Diencephalon (tissue), 1 donor: ENCODE data around the gene INHBB. TPM values are rescaled to one million over a fixed set of nuclear protein-coding genes. Genes with fewer than 3 reads are reported as not detected.

Source experiments
- total RNA-seq: library from RNA; depleted of rRNA; stranded (reverse); fragments of >200 nt; gene quantifications from one replicate; pipeline ENCODE4 v1.2.3, GENCODE V29; 2014

Gene INHBB
- total RNA-seq = 11.3 TPM

GRCh38 chr2:120346026-120346666 lies at the start of gene INHBB:
Gene INHBB (plus strand): TSS chr2:120346136. CDS start chr2:120346189, 53 bp downstream.

Other genes starting within 250 kb of the INHBB start
- 24.0 TPM for gene TMEM185B, start 122.7 kb upstream of the INHBB start, total RNA-seq
- 49.4 TPM for gene RALB, start 93.3 kb upstream of the INHBB start, total RNA-seq